Tongue (tissue), 2 donors: ENCODE measurements around the gene ST6GAL1. TPM values are rescaled to one million over a fixed set of nuclear protein-coding genes. Genes with fewer than 3 reads are reported as not detected.
"Not testable (repeated sequence)": the region's sequence is repeated elsewhere in the genome, so short reads cannot be mapped to it uniquely, and the experiment has no call there.

ENCODE experiments used
- DNase-seq: peaks from one replicate; pipeline ENCODE4 v3.0.0-alpha.2; 2015
- total RNA-seq: library from RNA; depleted of rRNA; stranded (reverse); fragments of >200 nt; gene quantifications from one replicate; pipeline ENCODE4 v1.2.3, GENCODE V29; 2014

Gene ST6GAL1
- total RNA-seq = 34.3 TPM

DNA sequence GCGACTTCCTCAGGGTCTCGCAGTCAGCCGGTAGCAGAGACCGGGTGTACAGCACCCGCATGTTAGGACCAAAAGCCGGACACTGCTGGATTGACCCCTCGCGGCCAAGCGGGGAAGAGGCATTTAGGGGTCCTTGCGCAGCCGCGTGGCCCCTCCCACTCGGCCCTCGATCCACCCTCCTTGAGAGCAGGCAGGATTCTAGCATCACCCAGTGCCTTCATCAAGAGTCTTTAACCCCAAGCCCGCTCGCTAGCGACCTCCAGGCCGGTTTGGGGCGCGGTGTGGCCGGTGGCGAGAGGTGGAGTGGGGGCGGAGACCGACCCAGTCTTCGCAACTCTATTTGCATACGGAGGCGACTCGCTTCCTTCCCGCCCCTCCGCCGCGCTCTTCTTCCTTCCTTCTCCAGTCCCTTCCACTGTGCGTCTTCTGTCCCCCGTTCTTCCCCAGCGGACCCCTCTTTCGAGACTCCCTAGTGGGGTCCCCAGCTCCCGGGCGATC lies at the start of gene ST6GAL1:
Gene ST6GAL1, plus strand, starts transcription at position 384 of the 498 bp plus-strand sequence. CDS start 112,178 bp downstream, outside the sequence.
- peak; percentile 59 for DNase-seq

GRCh38 chr3:186882150-186882524 lies 48.2 kb upstream of the ST6GAL1 start:
- DNase-seq = no peak

DNA sequence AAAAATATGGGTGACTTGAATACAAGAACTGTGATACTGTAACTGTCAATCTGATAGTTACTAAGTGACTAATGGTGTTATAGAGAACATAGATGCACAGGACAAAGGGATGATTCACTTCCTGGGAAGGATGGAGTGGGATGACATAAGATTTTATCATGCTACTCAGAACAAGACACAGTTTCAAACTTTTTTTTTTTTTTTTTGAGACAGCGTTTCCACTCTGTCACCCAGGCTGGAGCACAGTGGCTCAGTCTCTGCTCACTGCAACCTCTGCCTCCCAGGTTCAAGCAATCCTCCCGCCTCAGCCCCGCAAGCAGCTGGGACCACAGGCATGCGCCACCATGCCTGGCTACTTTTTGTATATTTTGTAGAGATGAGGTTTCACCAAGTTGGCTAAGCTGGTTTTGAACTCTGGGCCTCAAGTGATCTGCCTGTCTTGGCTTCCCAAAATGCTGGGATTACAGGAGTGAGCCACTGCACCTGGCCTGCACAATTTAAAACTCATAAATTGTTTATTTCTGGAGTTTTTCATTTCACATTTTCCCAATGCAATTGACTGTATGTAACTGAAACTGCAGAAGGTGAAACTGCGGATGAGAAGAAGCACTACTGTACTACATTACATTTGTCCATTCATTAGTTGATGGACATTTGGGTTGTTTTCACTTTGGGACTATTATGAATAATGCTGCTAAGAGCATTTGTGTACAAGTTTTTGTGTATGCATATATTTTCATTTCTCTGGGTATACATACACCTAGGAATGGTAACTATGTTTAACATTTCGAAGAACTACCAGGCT lies 47.2 kb upstream of the ST6GAL1 start:
- peak; percentile 5 for DNase-seq

DNA sequence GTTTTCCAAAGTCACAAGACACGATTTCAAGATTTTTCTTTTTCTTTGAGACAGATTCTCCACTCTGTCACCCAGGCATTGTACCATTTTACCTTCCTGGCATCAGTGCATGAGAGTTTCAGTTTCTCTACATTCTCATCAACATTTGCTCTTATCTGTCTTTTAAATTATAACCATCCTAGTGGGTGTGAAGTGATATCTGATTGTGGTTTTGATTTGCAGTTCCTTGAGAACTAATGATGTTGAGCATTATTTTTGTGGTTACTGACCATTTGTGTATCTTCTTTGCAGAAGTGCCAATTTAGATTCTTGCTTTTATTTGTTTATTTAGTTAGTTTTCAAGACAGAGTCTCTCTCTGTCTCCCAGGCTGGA lies 46.7 kb upstream of the ST6GAL1 start:
- DNase-seq = no peak

DNA sequence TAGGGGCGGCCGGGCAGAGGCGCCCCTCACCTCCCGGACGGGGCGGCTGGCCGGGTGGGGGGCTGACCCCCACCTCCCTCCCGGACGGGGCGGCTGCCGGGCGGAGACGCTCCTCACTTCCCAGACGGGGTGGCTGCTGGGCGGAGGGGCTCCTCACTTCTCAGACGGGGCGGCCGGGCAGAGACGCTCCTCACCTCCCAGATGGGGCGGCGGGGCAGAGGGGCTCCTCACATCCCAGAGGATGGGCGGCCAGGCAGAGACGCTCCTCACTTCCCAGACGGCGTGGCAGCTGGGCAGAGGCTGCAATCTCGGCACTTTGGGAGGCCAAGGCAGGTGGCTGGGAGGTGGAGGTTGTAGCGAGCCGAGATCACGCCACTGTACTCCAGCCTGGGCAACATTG lies 45.5 kb upstream of the ST6GAL1 start:
- DNase-seq = not testable (repeated sequence)

DNA sequence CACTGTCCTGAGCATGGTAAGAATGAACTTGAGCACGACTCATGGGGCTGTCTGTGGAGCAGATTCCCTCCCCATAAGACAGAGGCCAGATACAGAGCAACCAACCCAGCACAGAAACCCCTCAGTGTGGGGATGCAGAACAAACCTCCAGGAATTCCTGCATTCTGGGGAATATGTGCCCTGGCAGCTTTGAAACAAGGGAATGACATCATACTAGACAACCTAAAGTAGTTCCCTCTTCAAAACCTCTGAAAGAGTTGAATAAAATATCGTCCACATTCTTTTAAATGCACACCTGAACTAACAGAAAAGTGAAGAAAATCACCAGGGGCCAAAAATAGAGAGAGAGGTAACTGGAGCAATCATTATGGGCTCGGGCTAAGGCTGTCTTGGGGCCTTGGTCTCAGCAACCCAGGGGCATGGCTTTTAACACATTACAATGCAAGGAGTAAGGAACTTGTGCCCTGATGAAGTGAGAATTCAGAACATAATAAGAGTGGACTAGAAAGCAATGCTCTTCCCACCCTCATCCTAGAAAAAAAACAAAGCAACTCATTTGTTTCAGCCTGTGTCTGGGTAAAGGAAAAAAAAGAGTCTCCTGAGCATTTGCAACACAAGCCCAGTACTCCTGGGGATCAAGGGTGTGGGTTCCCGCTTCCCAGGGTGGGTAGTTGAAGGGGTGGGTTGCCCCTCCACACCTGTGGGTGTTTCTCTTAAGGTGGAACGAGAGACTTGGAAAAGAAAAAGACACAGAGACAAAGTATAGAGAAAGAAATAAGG lies 43.9 kb upstream of the ST6GAL1 start:
- no peak for DNase-seq

GRCh38 chr3:186887507-186887938 lies 42.8 kb upstream of the ST6GAL1 start:
- not testable (repeated sequence) for DNase-seq

DNA sequence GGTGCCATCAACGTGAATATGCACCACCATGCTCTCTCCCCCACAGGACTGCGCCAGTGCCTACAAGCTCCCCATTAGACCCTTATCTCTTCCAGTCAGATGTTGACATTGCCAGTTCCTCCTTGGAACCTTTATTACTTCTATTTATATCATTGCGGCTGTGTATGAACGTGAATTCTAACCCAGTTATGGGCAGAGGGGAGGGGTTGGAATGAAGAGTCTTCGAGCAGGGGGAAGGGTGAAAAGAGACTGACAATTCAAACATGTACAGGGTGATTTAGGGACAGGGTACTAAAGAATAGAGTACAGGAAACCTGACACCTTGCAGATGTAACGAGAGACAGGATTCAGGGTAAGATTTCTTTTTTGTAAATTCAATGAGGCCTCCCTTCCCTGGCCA lies 41.8 kb upstream of the ST6GAL1 start:
- no peak for DNase-seq

GRCh38 chr3:186889698-186890097 lies 40.6 kb upstream of the ST6GAL1 start:
- DNase-seq = not testable (repeated sequence)

- DNase-seq = no peak
Measured at GRCh38 chr3:186890911-186891310, 39.4 kb upstream of the ST6GAL1 start.

DNA sequence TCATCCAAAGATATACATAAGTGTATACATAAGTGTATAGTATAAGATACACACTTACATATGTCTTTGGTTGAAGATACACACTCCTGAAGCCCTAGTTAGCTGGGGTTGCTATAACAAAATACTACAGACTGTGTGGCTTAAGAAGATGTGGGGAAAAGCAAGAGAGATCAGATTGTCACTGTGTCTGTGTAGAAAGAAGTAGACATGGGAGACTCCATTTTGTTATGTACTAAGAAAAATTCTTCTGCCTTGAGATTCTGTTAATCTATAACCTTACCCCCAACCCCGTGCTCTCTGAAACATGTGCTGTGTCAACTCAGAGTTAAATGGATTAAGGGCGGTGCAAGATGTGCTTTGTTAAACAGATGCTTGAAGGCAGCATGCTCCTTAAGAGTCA lies 37.3 kb upstream of the ST6GAL1 start:
- DNase-seq = not testable (repeated sequence)

DNA sequence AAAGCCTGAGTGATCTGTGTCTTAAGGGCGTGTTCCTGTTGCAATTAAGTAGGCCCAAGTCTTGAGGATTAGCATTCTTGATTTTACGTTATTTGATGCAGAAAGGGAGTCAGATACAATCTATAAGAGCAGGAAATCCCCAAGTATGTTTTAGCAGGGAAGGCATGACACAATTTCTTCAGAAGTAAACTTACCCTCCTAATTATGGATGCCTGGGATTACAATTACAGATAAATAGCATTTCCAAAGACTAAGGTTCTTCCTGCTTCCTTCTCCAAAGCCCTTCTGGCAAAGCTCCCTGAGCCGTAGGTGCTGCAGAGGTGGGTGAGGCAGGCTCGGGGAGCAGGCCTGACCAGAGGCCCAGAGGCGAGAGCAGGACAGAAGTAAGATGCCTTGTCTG lies 34.9 kb upstream of the ST6GAL1 start:
- DNase-seq = no peak

GRCh38 chr3:186896006-186896405 lies 34.3 kb upstream of the ST6GAL1 start:
- no peak for DNase-seq

DNA sequence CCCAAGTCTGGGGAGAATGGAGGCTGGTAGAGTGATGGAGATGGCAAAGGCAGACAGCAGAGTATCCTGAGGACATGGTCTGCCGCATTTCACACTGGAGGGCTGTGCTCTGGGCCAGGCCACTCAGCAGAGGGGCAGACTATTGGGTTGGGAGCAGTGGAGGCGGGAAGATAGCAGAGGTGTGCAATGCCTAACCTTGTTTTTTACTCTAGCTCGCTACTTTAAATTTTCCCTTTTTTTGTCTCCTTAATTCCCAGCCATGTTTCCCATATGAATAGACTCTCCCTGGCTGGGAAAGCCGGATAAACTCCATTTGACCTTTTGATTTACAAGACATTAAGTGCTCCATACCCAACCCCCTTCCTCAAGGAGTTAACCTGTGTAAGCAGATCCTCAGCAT lies 33.5 kb upstream of the ST6GAL1 start:
- no peak for DNase-seq

DNA sequence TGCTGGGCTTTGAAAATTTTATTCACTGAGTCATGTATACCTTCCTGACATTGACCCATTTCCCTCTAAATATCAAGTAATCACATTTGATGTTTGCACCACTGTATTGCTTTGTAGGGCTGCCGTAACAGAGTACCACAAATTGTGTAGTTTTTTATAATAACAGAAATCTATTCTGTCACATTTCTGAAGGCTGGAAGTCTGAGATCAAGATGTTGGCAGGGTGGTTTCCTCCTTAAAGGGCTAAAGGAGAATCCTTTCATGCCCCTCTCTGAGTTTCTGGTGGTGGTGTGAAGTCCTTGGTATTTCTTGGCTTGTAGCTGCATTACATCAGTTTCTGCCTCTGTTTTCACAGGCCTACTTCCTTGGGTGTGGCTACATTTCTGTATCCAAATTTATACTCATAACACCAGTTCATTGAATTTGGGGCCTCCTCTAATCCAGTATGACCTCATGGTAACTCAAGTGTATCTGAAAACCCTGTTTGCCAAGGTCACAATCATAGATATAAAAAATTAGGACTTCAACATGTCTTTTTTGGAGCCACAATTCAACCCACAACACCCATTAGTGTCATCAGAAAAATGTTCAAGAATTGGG lies 29.1 kb upstream of the ST6GAL1 start:
- peak; percentile 17 for DNase-seq

- DNase-seq = no peak
Measured at GRCh38 chr3:186902154-186902553, 28.2 kb upstream of the ST6GAL1 start.

DNA sequence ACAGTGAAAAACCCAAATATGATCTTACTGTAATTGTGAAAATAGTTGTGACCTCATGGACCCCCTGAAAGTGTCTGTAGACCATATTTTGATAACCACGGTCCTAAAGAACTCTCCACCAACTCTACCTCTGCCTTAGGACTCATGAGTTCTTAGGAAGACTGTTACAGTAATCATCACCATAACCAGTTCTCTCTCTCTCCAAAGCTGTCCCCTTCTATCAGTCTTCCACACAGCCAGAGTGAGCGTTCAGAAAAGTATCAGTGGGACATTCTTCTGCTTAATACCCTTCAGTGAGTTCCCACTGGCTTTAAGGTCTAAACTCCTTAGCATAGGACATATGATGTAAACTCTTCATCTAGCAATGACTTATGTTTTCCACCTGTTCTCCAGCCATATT lies 27.6 kb upstream of the ST6GAL1 start:
- no peak for DNase-seq

DNA sequence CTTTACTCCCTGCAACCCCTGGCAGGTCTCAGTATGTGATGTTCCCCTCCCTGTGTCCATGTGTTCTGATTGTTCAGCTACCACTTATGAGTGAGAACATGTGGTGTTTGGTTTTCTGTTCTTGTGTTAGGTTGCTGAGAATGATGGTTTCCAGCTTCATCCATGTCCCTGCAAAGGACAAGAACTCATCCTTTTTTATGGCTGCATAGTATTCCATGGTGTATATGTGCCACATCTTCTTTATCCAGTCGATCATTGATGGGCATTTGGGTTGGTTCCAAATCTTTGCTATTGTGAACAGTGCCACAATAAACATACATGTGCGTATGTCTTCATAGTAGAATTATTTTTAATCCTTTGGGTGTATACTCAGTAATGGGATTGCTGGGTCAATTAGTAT lies 26.6 kb upstream of the ST6GAL1 start:
- not testable (repeated sequence) for DNase-seq

- DNase-seq = not testable (repeated sequence)
Measured at GRCh38 chr3:186907075-186907474, 23.3 kb upstream of the ST6GAL1 start.

- DNase-seq = no peak
Measured at GRCh38 chr3:186909078-186909853, 21.1 kb upstream of the ST6GAL1 start.

DNA sequence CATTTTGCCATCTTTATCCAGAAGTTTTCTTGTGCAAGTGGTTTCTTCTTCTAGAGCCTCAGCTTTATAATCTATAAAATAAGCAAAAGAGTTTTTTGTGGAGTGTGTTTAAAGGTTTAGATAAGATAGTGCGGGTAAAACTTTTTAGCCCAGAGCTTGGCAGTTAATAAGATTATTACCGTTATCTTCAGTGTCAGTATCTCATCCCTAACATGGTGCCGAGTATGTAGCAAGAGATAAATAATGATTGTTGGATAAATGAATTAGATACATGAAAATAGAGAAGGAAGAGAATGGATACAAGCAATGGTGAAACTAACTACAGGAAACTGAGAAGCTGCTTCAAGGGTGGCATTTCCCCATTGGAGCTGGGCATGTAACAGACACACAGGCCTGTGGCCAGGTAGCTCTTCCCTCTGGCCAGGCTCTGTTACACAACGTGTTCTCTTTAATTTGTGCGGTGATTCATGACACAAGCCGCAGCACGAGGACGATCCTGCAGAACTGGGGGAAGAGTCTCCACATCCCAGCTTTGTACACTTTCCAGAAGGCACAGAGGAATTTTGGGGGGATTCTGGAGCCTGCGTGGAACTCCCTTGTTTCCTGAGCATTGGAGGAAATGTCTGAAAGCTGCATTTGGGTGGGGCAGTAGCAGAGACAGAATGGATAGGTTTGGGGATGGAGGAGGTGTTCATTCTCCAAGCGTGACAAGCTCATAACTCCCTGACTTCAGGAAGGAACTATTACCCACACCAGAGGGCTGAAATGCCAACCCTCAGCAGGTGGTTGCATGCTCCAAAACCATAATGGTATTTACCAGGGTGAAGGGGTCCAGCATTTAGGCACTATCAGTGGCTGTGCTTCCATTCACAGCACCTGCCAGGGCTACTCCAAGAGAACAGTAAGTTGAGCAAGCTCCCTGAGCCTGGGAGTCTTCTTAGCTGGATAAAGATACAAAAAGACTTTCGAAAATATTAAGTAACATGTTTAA lies 14.2 kb upstream of the ST6GAL1 start:
- no peak for DNase-seq
